Fibroblast of upper back skin (primary cell): ENCODE measurements around the gene SHH.

Source experiments
- DNase-seq: peaks from one replicate; pipeline ENCODE4 v3.0.0-alpha.2; 2013

Gene SHH

GRCh38 chr7:155804897-155805825 is 7.1 kb downstream of the SHH start:
- DNase-seq, result peak; percentile 54

GRCh38 chr7:155804431-155804831 is 7.8 kb downstream of the SHH start:
- no peak for DNase-seq

DNA sequence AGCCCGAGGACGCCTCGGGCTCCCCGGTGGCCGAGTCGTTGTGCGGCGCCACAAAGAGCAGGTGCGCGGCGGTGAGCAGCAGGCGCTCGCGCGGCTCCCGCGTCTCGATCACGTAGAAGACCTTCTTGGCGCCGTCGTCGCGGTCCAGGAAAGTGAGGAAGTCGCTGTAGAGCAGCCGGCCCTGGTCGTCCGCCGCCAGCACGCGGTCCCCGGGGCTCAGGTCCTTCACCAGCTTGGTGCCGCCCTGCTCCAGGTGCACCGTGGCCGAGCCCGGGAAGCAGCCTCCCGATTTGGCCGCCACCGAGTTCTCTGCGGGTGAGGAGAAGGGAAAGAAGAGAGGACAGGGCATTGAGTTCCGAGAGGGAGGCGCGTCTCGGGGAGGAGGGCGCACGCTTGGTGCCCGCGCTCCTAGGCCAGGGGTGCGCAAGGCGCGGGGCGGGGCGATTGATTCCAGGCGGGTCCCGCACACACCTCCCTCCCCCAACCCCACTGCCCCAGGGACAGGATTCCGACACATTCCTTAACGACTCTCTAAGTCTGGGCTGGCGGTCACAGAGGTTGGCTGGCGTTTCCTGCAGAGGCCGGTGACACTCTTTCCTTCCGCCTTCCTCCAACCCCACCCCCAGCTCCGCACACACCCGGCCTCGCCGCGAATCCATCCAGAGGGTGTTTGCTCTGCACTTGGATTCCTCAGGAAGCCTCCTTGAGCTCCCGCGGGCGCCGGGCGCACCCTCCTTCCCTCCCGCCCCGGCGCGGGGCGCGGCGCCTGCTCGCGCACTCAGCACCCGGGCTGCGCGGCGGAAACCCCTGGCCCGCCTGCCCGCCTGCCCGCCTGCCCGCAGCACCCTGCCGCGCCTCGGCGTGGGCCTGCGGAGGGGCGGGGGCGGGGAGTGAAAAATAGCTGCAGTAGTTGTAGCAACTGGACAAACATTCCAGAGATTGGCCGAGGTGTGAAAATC is 8.6 kb downstream of the SHH start:
- no peak for DNase-seq

GRCh38 chr7:155802906-155803417 is 9.3 kb downstream of the SHH start:
- no peak for DNase-seq

DNA sequence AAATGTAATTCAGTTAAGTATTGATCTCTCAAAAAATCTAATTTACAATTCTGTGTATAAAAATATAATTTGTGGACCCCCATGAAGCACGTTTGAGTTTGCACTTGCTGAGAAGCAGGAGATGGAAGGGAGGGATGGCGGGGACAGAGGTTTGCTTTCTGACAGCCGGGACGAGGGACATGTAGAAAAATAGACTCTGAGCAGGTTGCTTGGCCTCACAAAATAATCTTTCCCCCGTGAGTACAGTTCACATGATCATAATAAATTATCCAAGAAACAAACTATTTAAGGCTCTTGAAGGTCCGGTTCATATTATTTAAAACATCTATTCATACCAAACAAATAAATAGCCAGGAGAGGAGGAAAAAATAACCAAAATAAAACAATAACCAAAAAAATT is 10.0 kb downstream of the SHH start:
- no peak for DNase-seq

DNA sequence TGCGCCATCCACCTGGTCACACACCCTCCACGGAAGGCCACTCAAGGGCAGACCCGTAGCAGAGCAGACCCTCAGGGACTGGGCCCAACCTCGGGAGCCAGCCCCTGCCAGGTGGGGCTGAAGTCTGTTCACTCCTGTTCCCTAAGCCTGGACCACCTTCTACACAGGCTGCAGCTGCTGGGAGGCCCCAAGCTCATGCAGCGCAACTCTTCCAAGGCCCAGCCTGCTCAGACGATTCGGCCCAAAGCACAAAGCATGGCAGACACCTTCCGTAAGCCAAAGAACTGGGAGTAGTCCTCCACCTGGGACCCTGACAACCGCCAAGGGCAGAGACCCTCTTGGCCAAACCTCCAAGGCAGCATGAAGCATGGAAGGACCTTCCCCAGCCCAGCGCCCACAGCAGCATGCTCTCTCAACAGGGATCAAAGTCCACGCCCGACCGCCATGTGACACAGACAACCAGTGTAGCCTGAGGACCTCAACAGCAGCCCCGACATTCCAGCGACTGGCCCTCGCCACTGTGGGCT is 11.5 kb downstream of the SHH start:
- no peak for DNase-seq

DNA sequence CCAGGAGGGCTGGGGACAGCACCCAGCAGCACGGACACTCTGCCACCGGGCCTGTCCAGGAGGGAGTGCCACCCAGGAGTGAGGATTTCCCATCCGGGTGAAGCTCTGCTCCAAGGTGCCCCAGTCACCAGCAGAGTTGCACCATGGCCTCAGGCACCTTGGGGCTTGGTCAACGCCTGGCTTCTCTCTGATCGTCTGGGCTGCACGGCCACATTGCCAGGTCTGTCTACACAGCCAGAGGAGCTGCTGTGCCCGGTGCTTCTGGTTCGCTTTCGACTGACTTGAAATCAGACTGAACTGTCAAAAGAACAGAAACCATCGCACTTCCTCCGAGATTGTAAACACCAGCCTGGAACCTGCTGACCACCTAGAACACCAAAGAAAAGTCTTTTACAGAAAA is 12.0 kb downstream of the SHH start:
- no peak for DNase-seq

DNA sequence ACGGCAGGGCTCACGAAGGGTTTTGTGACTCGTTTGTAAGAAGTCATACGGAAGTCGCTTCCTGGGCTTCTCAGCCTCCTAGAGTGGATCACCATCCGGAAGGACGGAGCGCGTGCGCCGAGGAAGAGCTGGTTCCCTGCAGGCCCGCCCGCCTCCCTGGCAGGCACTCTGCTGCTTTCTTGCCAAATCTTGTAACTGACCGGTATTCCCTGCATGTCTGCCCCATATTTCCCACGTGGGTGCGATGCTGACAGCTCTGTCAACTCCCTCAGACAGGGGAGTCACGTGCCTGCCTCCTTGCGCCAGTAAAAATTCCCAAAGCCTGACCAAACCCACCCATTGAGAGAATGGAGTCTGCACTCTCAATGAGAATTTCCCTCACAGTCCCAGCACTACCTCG is 12.7 kb downstream of the SHH start:
- no peak for DNase-seq

GRCh38 chr7:155798673-155799439 is 13.4 kb downstream of the SHH start:
- no peak for DNase-seq

DNA sequence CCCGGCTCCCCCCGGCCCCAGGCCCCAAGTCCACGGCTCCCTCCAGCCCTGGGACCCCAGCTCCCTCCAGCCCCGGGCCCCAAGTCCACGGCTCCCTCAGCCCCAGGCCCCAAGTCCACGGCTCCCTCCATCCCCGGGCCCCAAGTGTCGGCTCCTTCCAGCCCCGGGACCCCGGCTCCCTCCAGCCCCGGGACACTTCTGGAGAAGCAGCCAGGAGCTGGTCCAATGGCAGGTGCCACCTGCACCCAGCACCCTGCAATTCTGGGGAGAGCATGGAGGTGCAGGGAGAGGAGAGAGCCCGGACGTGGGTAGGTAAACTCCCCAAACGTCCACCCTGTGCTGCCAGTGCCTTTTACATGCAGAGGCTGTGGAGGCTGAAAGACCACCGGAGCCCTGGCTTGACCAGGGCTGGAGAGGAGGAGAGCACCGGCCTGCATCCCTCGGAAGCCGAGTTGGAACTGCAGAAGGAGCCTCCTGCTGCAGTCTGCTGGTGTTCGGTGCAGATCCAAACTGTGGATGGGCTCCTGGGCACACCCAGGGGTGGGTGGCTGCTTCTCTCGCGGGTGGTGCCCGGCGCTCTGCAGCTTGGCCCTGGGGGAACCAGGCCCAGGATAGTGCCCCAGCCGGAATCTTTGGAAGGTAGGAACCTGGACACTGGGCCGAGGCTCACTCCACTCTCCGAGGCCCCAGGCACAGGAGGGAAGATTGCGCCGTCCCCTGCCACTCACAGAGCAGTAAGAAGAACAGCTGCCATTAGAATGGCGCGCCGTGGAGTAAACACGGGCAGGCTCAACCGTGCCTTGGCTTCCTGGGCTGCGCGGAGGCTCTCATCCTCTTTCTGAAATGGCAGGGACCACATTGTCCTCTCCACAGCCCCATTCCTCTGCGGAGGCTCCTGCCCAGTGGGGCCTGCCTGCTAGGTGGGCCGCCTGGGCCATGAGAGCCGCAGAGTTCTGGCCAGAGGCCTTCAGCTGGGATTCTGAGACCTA is 14.7 kb downstream of the SHH start:
- no peak for DNase-seq

- DNase-seq, result no peak
These were observed 15.6 kb downstream of the SHH start for GRCh38 chr7:155796381-155797261.

GRCh38 chr7:155795951-155796350 is 16.3 kb downstream of the SHH start:
- DNase-seq, result no peak

GRCh38 chr7:155795401-155795800 is 16.9 kb downstream of the SHH start:
- DNase-seq, result no peak

DNA sequence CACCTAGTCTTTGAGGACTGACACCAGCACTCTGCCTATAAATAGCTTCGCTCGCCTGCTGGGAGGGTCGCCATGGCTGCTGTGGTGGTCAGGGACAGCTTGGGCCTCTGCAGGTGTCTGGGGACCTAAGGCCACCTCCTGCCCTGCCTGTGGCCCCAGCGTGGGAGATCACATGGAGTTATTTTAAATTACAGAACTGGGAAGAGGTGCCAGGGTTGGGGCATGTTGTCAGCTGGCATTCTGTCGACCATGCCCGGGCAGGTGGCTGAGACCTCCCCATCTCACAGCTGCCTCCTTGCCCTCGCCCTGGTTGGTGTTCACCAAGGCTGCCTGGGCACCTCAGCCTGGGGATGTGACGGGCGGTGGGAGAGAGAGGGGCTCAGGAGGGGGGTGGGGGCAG is 18.1 kb downstream of the SHH start:
- no peak for DNase-seq

DNA sequence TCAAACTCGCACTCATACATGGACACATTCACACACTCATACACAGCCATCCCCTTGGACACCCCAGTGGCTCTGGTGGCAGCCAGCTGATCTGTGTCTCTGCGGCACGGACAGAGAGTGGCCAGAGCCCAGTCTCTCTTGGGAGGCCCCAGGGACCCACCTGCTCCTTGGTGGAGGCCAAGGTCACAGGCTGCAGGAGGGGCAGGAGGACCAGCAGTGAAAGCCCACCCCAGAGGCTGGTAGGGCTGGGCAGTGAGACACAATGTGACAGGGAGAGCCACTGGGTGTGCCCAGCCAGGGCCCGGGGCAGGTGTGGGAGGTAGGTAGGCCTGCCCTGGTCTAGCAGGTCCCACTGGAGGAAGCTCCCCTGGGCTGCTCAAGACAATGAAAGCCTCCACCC is 18.5 kb downstream of the SHH start:
- DNase-seq, result no peak

GRCh38 chr7:155792999-155793560 is 19.2 kb downstream of the SHH start:
- no peak for DNase-seq

GRCh38 chr7:155792315-155792960 is 19.8 kb downstream of the SHH start:
- no peak for DNase-seq

DNA sequence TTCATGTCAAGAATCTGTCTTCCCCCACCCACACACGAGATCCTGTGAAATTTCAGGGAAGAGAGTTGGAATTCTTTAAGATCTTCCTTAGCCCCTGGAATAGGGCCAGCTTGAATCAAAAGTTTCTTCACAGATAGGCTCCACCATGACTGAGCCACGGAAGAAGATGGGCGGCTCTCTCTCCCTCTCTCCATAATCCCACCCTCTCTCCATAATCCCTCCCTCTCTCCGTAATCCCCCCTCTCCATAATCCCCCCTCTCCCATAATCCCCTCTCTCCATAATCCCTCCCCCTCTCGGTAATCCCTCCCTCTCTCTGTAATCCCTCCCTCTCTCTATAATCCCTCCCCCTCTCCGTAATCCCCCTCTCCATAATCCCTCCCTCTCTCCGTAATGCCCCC is 20.4 kb downstream of the SHH start:
- no peak for DNase-seq

DNA sequence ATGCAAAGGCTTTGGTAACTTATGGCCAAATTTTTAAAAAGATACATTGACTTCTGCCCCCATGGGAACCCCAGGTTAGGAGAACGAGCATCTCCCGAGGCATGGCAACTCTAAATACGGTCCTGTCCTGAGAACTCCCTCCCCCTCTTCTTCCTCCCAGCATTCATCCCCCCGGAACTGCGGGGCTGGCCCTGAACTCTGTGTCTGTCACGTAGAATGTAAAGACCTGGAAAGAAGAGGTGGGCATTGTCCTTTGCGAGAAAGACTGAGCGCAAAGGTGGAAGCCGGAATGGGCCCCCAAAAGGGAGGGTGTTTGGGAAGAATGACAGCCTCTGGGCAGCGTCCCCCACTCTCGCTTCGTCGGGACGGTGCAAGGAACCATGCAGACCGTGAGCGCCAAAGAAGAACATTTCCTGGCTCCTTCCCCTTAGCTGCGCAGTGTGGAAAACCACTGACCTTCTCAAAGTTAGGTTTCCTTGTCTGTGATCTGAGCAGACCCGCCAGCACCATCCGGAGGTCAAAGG is 21.0 kb downstream of the SHH start:
- no peak for DNase-seq
